HUES64 (cell line): ENCODE results near the gene SH2B3.

Source experiments
- H3K27ac ChIP-seq: 2 replicates; pipeline ENCODE4 v1.7.0; 2013; ENCODE audit warnings: low read depth, low read length, inconsistent platforms
- H3K27me3 ChIP-seq: 2 replicates; pipeline ENCODE4 v1.6.1; 2013; ENCODE audit warnings: mild to moderate bottlenecking, low read length; ENCODE audit not compliant: insufficient read depth
- H3K36me3 ChIP-seq: 2 replicates; pipeline ENCODE4 v1.6.1; 2013; ENCODE audit warnings: mild to moderate bottlenecking, low read length; ENCODE audit not compliant: insufficient read depth
- H3K4me1 ChIP-seq: 2 replicates; pipeline ENCODE4 v1.6.1; 2013; ENCODE audit warnings: mild to moderate bottlenecking, low read length, moderate library complexity; ENCODE audit not compliant: insufficient read depth
- H3K4me3 ChIP-seq: 2 replicates; pipeline ENCODE4 v1.5.1; 2013; ENCODE audit warnings: mild to moderate bottlenecking, low read length, moderate library complexity
- H3K9ac ChIP-seq: 2 replicates; pipeline ENCODE4 v1.6.1; 2013; ENCODE audit warnings: mild to moderate bottlenecking, low read depth, low read length
- H3K9me3 ChIP-seq: 2 replicates; pipeline ENCODE4 v1.6.1; 2013; ENCODE audit warnings: low read depth, low read length; ENCODE audit not compliant: insufficient read depth
- WGBS: fragments of 150-250, 120-280 bp; methylation state at CpG from one replicate; pipeline ENCODE4 v1.1.7; 2013; ENCODE audit warnings: missing lambda C conversion rate; 5-methylcytosine and 5-hydroxymethylcytosine counted together

The SH2B3 gene

DNA sequence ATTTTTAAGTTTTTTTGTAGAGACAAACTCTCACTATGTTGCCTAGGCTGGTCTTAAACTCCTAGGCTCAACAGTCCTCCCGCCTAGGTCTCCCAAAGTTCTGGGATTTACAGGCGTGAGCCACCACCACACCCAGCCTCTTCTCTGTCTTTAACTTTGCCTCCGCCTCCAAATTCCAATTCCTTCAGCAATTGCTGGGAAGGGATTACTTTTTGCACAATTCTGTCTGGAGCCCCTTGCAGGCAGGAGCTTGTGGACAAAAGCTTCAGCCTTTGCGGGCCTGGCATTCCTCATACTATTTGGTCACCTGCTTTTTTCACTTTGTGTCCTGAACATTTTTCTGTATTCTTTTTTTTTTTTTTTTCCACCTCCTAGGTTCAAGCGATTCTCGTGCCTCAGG is 26.0 kb downstream of the SH2B3 start:
- no peak overlapping the region for H3K27ac ChIP-seq
- no peaks in the 10 kb centered on the region for H3K27me3 ChIP-seq
- H3K4me1 ChIP-seq = peaks cover 26% of the 10 kb centered on the region
- H3K9me3 ChIP-seq = no peaks in the 10 kb centered on the region
- H3K4me3 ChIP-seq = no peak overlapping the region
- WGBS = 88% methylated on average over 6 of the region's 6 CpGs
- H3K36me3 ChIP-seq = 0 out of 2 replicates have a peak, but pooled peaks cover 4% of the 10 kb centered on the region
- H3K9ac ChIP-seq = no peak overlapping the region

DNA sequence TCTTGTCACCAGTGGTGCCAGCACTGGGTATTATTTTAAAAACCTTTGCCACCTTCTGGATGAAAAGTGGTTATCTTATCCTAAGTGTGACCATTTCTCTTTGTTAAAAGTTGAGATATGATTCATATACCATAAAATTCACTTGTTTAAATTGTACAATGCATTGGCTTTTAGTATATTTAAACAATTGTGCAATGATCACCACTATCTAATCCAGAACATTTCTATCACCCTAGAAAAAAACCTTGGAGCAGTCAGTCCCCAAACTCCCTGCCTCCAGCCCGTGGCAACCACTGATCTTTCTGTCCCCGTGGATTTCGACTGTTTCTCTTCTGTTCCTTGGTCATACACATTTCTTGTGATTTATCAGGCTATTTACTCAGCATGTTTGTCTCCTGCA is 28.3 kb downstream of the SH2B3 start:
- Histone ChIP-seq H3K27me3 (no peaks in the 10 kb centered on the region), H3K4me1 (peaks cover 26% of the 10 kb centered on the region), H3K9me3 (no peaks in the 10 kb centered on the region), H3K4me3 (no peak overlapping the region), H3K27ac (peak overlapping the region; percentile 32; the same call in 1 of the 2 replicates), H3K9ac (peak overlapping the region; percentile 36; the same call in 1 of the 2 replicates), H3K36me3 (0 out of 2 replicates have a peak, but pooled peaks cover 4% of the 10 kb centered on the region)
- WGBS = 78% methylated on average over 3 of the region's 3 CpGs

GRCh38 chr12:111434680-111435338 is 29.1 kb downstream of the SH2B3 start:
- 0 out of 2 replicates have a peak, but pooled peaks cover 4% of the 10 kb centered on the region for H3K36me3 ChIP-seq
- H3K27ac ChIP-seq = peak overlapping the region; percentile 32
- no peaks in the 10 kb centered on the region for H3K9me3 ChIP-seq
- H3K4me1 ChIP-seq = peaks cover 26% of the 10 kb centered on the region
- H3K9ac ChIP-seq = peak overlapping the region; percentile 36; the same call in 1 of the 2 replicates
- H3K27me3 ChIP-seq = no peaks in the 10 kb centered on the region
- H3K4me3 ChIP-seq = no peak overlapping the region
- 65% methylated on average over 18 of the region's 18 CpGs for WGBS

DNA sequence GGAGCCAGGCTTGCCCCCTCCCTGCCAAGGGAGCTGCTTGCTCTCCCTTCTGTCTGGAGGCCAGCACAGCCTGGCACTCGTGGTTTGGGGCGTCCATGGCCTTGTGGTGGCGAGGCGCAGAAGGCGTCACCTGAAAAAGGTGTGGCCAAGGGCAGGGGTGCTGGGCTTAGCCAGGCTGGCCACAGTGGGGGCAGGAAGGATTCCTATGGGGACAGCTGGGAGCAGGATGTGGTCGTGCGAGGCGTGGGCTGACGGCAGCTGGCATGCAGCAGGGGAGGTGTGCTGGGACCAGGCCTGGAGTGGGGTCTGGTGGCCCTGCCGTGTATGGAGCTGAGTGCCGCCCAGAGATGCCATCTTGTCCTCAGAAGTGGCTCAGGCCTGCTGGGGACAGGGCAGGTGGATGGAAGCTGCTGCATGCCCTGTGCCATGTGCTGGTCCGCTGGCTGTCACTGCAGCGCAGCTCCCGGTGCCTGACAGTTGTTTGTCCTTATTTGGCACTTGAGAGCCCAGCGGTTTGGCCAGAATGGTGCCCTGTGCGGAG is 30.0 kb downstream of the SH2B3 start:
- 0 out of 2 replicates have a peak, but pooled peaks cover 4% of the 10 kb centered on the region for H3K36me3 ChIP-seq
- no peaks in the 10 kb centered on the region for H3K27me3 ChIP-seq
- 94% methylated on average over 16 of the region's 16 CpGs for WGBS
- H3K27ac ChIP-seq = no peak overlapping the region
- no peak overlapping the region for H3K4me3 ChIP-seq
- no peak overlapping the region for H3K9ac ChIP-seq
- H3K9me3 ChIP-seq = no peaks in the 10 kb centered on the region
- peaks cover 26% of the 10 kb centered on the region for H3K4me1 ChIP-seq

GRCh38 chr12:111436266-111436665 is 30.5 kb downstream of the SH2B3 start:
- Histone ChIP-seq H3K27ac (no peak overlapping the region), H3K9me3 (no peaks in the 10 kb centered on the region), H3K9ac (no peak overlapping the region), H3K27me3 (no peaks in the 10 kb centered on the region), H3K36me3 (0 out of 2 replicates have a peak, but pooled peaks cover 4% of the 10 kb centered on the region), H3K4me3 (no peak overlapping the region), H3K4me1 (peaks cover 23% of the 10 kb centered on the region)
- WGBS = 93% methylated on average over 7 of the region's 7 CpGs

- no peaks in the 10 kb centered on the region for H3K27me3 ChIP-seq
- 94% methylated on average over 2 of the region's 4 CpGs for WGBS
- H3K4me3 ChIP-seq = no peak overlapping the region
- no peaks in the 10 kb centered on the region for H3K9me3 ChIP-seq
- peaks cover 18% of the 10 kb centered on the region for H3K4me1 ChIP-seq
- no peak overlapping the region for H3K27ac ChIP-seq
- H3K9ac ChIP-seq = no peak overlapping the region
- H3K36me3 ChIP-seq = 0 out of 2 replicates have a peak, but pooled peaks cover 4% of the 10 kb centered on the region
Observed at GRCh38 chr12:111436811-111437210, 31.1 kb downstream of the SH2B3 start.

- H3K9ac ChIP-seq = no peak overlapping the region
- H3K4me1 ChIP-seq = peaks cover 18% of the 10 kb centered on the region
- no peaks in the 10 kb centered on the region for H3K27me3 ChIP-seq
- H3K4me3 ChIP-seq = no peak overlapping the region
- WGBS = 85% methylated on average over 8 of the region's 8 CpGs
- H3K27ac ChIP-seq = peak overlapping the region; percentile 30; the same call in 1 of the 2 replicates
- no peaks in the 10 kb centered on the region for H3K9me3 ChIP-seq
- peaks cover 3% of the 10 kb centered on the region; the same call in 1 of the 2 replicates for H3K36me3 ChIP-seq
Observed at GRCh38 chr12:111437816-111438454, 32.2 kb downstream of the SH2B3 start.

- 70% methylated on average over 9 of the region's 9 CpGs for WGBS
- Histone ChIP-seq H3K9ac (no peak overlapping the region), H3K4me1 (peaks cover 18% of the 10 kb centered on the region), H3K4me3 (no peak overlapping the region), H3K36me3 (peaks cover 6% of the 10 kb centered on the region; the same call in 1 of the 2 replicates), H3K27me3 (no peaks in the 10 kb centered on the region), H3K9me3 (no peaks in the 10 kb centered on the region), H3K27ac (no peak overlapping the region)
Observed at GRCh38 chr12:111438481-111438880, 32.8 kb downstream of the SH2B3 start.

GRCh38 chr12:111439657-111440151 is 34.0 kb downstream of the SH2B3 start:
- Histone ChIP-seq H3K4me1 (peaks cover 8% of the 10 kb centered on the region), H3K36me3 (peaks cover 7% of the 10 kb centered on the region; the same call in 1 of the 2 replicates), H3K9me3 (no peaks in the 10 kb centered on the region), H3K27ac (no peak overlapping the region), H3K4me3 (no peak overlapping the region), H3K9ac (no peak overlapping the region), H3K27me3 (no peaks in the 10 kb centered on the region)
- WGBS = 95% methylated on average over 5 of the region's 5 CpGs

DNA sequence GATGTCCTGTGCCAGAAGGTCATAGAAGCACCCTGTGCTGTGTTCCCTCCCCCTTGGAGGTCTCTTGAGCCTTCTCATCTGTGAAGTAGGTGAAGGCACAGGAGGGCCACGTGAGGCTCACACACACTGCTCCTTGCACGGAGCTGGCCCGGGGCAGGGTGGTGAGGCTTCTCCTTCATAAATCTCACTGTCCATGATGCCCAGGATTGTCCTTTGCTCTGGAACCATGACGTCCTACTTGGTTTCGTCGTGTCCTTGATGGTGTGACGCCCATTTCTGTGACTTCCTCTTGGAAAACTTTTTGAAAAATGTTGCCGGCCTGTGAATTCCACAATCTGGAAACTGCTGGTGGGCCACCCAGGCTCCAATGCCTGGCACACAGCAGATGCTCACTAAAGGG is 34.4 kb downstream of the SH2B3 start:
- Histone ChIP-seq H3K9me3 (no peaks in the 10 kb centered on the region), H3K36me3 (peaks cover 7% of the 10 kb centered on the region; the same call in 1 of the 2 replicates), H3K4me1 (peaks cover 4% of the 10 kb centered on the region), H3K4me3 (no peak overlapping the region), H3K9ac (no peak overlapping the region), H3K27ac (no peak overlapping the region), H3K27me3 (no peaks in the 10 kb centered on the region)
- WGBS = 91% methylated on average over 8 of the region's 8 CpGs

DNA sequence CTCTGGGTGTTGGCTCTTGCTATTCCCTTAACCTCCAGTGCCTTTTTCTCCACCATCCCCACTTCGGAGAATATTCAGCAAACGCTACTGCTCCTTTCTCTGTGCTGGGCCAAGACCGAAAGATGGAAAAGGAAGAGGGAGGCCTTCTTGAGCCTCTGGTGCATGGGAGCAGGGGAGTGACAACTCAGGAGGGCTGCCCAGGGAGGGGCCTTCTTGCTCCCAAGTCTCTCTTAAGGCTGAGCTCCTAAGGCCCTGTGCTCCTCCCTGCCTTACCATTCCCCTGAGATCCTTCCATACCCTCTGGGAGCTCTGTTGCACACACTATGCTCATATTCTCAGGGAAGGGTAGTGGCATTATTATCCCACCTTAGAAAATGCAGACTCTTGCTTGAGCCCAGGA is 34.9 kb downstream of the SH2B3 start:
- no peaks in the 10 kb centered on the region for H3K9me3 ChIP-seq
- H3K4me3 ChIP-seq = no peak overlapping the region
- peaks cover 6% of the 10 kb centered on the region for H3K4me1 ChIP-seq
- 94% methylated on average over 3 of the region's 3 CpGs for WGBS
- H3K36me3 ChIP-seq = peaks cover 10% of the 10 kb centered on the region; the same call in 1 of the 2 replicates
- no peak overlapping the region for H3K27ac ChIP-seq
- no peaks in the 10 kb centered on the region for H3K27me3 ChIP-seq
- H3K9ac ChIP-seq = no peak overlapping the region
